Measurements from ENCODE around the gene CCDC141.

The CCDC141 gene

DNA sequence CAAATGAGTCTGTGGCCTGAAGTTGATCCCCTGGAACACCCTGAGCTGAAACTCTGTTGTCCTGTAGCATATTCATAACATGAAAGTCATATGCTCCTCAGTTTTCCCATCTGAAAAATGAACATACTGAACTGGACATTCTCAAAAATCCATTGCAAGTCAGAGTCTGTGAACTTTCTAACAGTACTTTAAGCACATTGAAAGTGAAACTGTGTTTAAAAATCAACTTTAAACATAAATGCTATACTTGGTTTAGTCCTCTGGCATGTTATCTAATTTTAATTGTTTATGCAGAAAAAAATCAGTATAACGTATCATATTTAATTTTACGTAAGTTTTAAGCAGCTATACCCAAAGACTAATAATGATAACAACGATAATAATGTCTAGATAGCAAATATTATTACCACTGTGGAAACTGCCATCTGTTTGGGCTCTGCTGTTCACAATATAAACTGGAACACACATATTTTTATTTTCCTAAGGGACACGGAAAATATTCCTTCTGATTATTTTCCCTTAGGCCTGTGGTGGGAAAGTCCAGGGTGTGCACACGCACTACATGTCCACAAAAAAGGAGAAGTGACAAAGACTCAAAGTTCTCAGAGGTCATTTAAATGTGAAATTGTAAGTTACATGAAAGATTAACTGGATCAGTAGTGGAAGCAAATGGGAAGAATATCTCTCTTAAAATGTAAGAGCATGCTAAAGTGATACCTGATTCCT, 186.6 kb downstream of the CCDC141 start:
- no peaks in the 10 kb centered on the region for H3K4me1 Mint-ChIP-seq
- H3K27me3 Mint-ChIP-seq: no peaks in the 10 kb centered on the region
- no peak overlapping the region for H3K4me3 Mint-ChIP-seq
- peaks cover 8% of the 10 kb centered on the region for H3K36me3 Mint-ChIP-seq
- H3K9me3 Mint-ChIP-seq: no peaks in the 10 kb centered on the region
- no peak overlapping the region for H3K27ac Mint-ChIP-seq

DNA sequence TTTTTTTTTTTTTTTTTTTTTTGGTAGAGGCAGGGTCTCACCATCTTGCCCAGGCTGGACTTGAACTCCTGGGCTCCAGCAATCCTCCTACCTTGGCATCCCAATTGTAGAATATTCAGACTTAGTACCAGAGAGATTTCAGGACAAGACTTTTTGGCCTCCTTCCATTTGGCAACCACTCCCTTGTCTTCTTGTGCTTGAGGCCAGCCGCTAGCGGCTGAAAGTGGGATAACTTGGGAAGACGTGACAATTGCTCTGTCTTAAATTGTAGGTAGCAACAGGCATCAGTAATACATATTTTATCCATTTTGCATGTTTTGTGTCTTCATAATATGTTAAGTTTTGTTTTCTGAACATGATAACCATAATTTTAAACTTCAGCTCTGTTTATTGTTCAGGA, 189.4 kb downstream of the CCDC141 start:
- no peaks in the 10 kb centered on the region for H3K4me1 Mint-ChIP-seq
- H3K4me3 Mint-ChIP-seq: no peak overlapping the region
- no peak overlapping the region for H3K27ac Mint-ChIP-seq
- peaks cover 12% of the 10 kb centered on the region for H3K36me3 Mint-ChIP-seq
- no peaks in the 10 kb centered on the region for H3K9me3 Mint-ChIP-seq
- no peaks in the 10 kb centered on the region for H3K27me3 Mint-ChIP-seq

DNA sequence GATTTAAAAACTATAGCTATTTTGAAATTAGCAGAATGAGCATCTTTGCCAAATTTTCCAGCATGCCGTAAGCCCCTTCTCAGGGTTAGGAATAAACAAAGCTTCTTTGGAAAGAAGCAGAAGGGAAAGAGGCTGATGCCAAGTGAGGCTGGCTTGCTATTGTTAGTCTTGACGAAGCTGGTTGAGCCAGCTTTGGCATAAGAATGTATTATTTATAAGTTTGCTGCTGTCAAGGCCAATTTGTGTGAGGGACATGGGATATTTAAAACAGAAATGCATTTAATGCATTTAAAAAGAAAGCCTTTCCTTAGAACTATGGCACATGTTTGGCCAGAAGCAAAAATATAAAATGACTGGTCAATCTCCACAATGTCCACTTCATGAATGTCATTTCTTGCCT, 190.2 kb downstream of the CCDC141 start:
- Mint-ChIP-seq H3K4me1 (no peaks in the 10 kb centered on the region), H3K36me3 (peaks cover 10% of the 10 kb centered on the region), H3K27ac (no peak overlapping the region), H3K27me3 (no peaks in the 10 kb centered on the region), H3K9me3 (no peaks in the 10 kb centered on the region), H3K4me3 (no peak overlapping the region)

GRCh38 chr2:178858896-178859625, 190.9 kb downstream of the CCDC141 start:
- Mint-ChIP-seq H3K36me3 (peaks cover 10% of the 10 kb centered on the region), H3K9me3 (no peaks in the 10 kb centered on the region), H3K27me3 (no peaks in the 10 kb centered on the region), H3K4me1 (no peaks in the 10 kb centered on the region), H3K4me3 (no peak overlapping the region), H3K27ac (no peak overlapping the region)

- no peaks in the 10 kb centered on the region for H3K9me3 Mint-ChIP-seq
- peaks cover 25% of the 10 kb centered on the region for H3K36me3 Mint-ChIP-seq
These were observed 194.8 kb downstream of the CCDC141 start for GRCh38 chr2:178855151-178855550.

DNA sequence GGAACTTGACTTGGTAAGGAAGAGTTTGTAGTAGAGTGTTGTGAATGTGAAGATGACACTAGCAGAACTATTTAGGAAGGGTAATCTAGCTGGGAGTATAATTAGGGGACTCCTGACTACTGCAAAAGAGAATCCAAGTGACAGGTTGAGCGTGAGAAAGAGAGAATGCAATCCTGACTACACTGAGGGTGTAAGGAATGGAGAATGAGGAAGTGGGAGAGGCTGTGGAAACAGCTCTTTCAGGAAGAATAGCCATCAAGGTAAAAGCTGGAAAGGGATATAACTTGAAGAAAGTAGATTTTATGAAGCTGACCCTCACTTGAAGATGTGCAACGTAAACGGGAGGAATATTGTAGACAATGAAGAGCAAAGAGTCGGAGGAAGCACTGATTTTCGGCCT, 201.6 kb downstream of the CCDC141 start:
- Mint-ChIP-seq H3K27ac (no peak overlapping the region), H3K9me3 (no peaks in the 10 kb centered on the region), H3K4me3 (no peak overlapping the region)

More at GRCh38 chr2:178855151-178855550, 194.8 kb downstream of the CCDC141 start:
- no peaks in the 10 kb centered on the region for H3K4me1 Mint-ChIP-seq
- H3K27ac Mint-ChIP-seq: no peak overlapping the region
- no peaks in the 10 kb centered on the region for H3K27me3 Mint-ChIP-seq
- H3K4me3 Mint-ChIP-seq: no peak overlapping the region

DNA sequence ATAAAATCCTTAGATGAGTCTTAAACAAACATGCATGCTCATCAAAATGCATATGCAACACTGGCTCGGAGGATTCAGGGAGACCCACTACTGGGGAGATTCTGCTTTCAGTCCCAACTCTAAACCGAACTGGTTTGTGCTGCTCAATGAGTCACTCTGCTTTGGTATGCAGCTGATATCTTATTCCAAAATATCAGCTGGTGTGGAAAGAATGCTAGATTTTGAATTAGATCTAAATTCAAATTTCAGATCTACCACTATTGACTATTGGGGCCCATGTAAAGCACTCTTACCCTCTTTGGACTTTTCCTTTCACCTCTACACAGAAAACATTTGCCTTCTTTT, 203.5 kb downstream of the CCDC141 start:
- Mint-ChIP-seq H3K27ac (no peak overlapping the region), H3K4me3 (no peak overlapping the region), H3K36me3 (peaks cover 32% of the 10 kb centered on the region), H3K4me1 (no peaks in the 10 kb centered on the region), H3K27me3 (no peaks in the 10 kb centered on the region), H3K9me3 (no peaks in the 10 kb centered on the region)

More for the DNA sequence above, 201.6 kb downstream of the CCDC141 start:
- Mint-ChIP-seq H3K27me3 (no peaks in the 10 kb centered on the region), H3K4me1 (no peaks in the 10 kb centered on the region), H3K36me3 (peaks cover 41% of the 10 kb centered on the region)

GRCh38 chr2:178845566-178846457, 204.1 kb downstream of the CCDC141 start:
- Mint-ChIP-seq H3K9me3 (no peaks in the 10 kb centered on the region), H3K4me1 (no peaks in the 10 kb centered on the region), H3K4me3 (no peak overlapping the region), H3K27ac (no peak overlapping the region), H3K36me3 (peaks cover 30% of the 10 kb centered on the region), H3K27me3 (no peaks in the 10 kb centered on the region)

DNA sequence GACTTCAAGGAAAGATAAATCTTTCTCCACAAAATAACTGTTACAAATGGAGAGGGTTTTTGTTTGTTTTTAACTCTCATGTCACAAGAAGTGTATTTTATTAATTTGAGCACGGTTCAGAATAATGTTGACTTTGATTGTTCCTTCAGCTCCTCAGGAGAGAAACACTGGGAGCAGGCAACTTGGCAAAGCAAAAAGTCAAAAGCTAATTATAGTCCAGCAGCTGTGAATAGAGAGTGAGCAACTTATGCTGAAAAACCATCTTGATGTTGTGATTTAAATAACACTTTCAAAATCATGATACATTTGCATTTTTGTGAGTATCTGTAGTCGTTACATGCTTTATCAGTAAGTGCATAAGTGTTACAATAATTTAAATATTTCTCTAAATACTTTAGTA, 205.2 kb downstream of the CCDC141 start:
- Mint-ChIP-seq H3K36me3 (peaks cover 30% of the 10 kb centered on the region), H3K4me3 (no peak overlapping the region), H3K9me3 (no peaks in the 10 kb centered on the region), H3K27me3 (no peaks in the 10 kb centered on the region), H3K4me1 (no peaks in the 10 kb centered on the region), H3K27ac (no peak overlapping the region)

GRCh38 chr2:178844269-178844668, 205.7 kb downstream of the CCDC141 start:
- Mint-ChIP-seq H3K36me3 (peaks cover 26% of the 10 kb centered on the region), H3K4me1 (no peaks in the 10 kb centered on the region), H3K9me3 (no peaks in the 10 kb centered on the region), H3K27ac (no peak overlapping the region), H3K27me3 (no peaks in the 10 kb centered on the region), H3K4me3 (no peak overlapping the region)

DNA sequence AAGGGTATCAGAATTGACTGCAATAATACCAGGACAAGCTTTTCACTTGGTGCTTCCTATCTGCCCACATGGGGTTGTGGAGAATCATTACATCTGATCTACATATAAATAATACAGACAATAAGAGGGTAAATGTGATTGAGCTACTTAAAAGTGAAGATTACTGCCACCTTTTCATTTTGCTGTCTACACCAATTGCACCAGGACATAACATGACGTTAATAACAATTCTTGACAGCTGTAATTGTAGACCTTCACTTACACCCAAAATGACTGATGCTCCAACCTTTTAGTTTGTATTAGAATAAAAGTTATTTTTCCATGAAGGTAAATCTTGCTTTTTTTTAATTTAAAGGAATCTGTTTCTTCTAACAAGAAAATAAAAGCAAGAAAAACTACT, 206.2 kb downstream of the CCDC141 start:
- Mint-ChIP-seq H3K4me1 (no peaks in the 10 kb centered on the region), H3K36me3 (peaks cover 26% of the 10 kb centered on the region), H3K27me3 (no peaks in the 10 kb centered on the region), H3K9me3 (no peaks in the 10 kb centered on the region), H3K27ac (no peak overlapping the region), H3K4me3 (no peak overlapping the region)

DNA sequence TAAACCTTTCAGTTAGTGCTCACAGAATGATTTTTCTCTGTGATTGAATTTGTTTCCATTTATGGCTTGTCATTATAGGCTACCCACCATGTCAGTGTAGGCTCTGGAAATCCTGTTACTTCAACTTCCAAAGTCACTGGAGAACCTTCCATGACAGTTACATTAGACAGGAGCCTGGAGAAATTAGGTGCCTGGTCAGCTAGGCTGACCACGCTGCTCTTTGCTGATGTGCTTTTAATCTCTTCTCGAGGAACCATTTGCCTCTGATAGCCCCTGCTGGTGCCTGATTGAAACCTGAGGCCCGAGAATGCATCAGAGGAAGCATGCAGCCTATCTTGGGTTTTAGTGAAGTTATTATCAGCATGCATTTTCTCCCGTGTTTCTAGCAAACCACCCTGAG, 213.1 kb downstream of the CCDC141 start:
- no peak overlapping the region for H3K4me3 Mint-ChIP-seq
- no peak overlapping the region for H3K27ac Mint-ChIP-seq
- H3K9me3 Mint-ChIP-seq: no peaks in the 10 kb centered on the region
- H3K4me1 Mint-ChIP-seq: no peaks in the 10 kb centered on the region
- H3K27me3 Mint-ChIP-seq: no peaks in the 10 kb centered on the region
- peaks cover 21% of the 10 kb centered on the region for H3K36me3 Mint-ChIP-seq

DNA sequence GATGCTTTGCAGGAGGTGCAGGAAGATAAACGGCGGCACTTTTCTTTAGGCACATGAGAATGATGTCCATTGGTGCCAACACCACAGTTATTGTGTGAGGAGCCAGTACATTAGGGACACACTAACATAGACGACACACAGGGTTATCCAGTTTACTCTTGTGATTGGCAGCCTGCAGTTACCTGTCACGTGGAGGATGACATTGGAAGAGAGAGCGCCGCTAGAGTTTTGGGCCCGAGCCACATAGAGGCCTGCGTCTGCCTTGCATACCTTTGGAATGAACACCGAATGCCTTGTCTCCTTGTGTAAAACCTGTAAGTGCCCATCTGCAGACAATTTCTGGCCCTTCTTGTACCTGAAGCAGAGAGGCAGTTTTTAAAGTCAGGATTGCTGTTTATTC, 215.9 kb downstream of the CCDC141 start:
- Mint-ChIP-seq H3K27ac (no peak overlapping the region), H3K9me3 (no peaks in the 10 kb centered on the region), H3K4me3 (no peak overlapping the region), H3K27me3 (no peaks in the 10 kb centered on the region), H3K36me3 (peaks cover 19% of the 10 kb centered on the region), H3K4me1 (peaks cover 18% of the 10 kb centered on the region)

GRCh38 chr2:178833382-178833781, 216.6 kb downstream of the CCDC141 start:
- no peak overlapping the region for H3K27ac Mint-ChIP-seq
- H3K4me1 Mint-ChIP-seq: peaks cover 21% of the 10 kb centered on the region
- H3K36me3 Mint-ChIP-seq: peaks cover 16% of the 10 kb centered on the region
- H3K9me3 Mint-ChIP-seq: no peaks in the 10 kb centered on the region
- H3K4me3 Mint-ChIP-seq: no peak overlapping the region
- H3K27me3 Mint-ChIP-seq: no peaks in the 10 kb centered on the region

DNA sequence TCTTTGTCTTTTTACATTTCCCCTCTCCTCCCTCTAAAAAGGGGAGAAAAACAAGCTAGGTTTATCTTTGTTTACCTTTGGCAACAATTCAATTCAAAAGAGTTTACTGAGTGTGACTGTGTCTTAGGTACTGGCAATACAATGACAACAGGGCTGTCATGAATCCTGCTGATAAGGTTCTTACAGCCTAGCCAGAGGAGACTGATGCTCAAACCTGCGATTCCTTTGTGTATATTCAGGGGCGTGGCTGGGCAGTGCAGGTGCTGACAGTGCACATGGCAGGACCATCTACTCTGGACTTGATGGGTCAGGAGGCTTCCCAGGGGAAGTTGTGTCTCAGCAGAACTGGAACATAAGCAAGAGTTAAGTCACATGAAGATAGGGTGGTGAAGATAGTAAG, 219.5 kb downstream of the CCDC141 start:
- Mint-ChIP-seq H3K27me3 (no peaks in the 10 kb centered on the region), H3K9me3 (no peaks in the 10 kb centered on the region), H3K4me3 (no peak overlapping the region), H3K4me1 (peaks cover 21% of the 10 kb centered on the region), H3K36me3 (peaks cover 20% of the 10 kb centered on the region), H3K27ac (no peak overlapping the region)

DNA sequence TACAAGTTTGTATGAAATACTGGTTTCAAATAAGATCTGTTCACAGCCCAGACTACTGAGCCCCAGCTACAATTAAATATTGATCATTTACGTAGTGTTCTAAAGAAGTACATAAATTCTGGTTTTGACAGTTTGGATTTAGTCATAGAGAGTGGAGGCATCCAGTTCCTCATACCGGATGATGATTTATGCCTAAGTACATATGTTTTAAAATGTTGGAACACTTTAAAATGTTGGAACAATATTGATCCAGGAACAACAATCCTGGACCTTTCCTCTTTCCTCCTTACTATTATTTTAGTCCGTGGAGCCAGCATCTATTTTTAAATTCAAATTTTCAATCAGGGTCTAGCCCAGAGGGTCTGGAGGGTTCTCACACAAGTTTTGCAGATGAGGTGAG, 220.0 kb downstream of the CCDC141 start:
- peaks cover 21% of the 10 kb centered on the region for H3K4me1 Mint-ChIP-seq
- H3K4me3 Mint-ChIP-seq: no peak overlapping the region
- no peaks in the 10 kb centered on the region for H3K9me3 Mint-ChIP-seq
- H3K36me3 Mint-ChIP-seq: peaks cover 20% of the 10 kb centered on the region
- no peak overlapping the region for H3K27ac Mint-ChIP-seq
- H3K27me3 Mint-ChIP-seq: no peaks in the 10 kb centered on the region

Measured in activated naive CD4-positive, alpha-beta T cell treated with anti-CD3 and anti-CD28 coated beads, Interleukin-2, amount 50 U/mL, for 24 hours (primary cell).